Inflammatory macrophage treated with lipopolysaccharide for 4 hours (primary cell): ENCODE results near the gene ZMPSTE24.
"Not testable (repeated sequence)": the region's sequence is repeated elsewhere in the genome, so short reads cannot be mapped to it uniquely, and the experiment has no call there.

Source experiments
- DNase-seq: peaks from one replicate; pipeline ENCODE4 v3.0.0-alpha.2; 2020

The ZMPSTE24 gene

DNA sequence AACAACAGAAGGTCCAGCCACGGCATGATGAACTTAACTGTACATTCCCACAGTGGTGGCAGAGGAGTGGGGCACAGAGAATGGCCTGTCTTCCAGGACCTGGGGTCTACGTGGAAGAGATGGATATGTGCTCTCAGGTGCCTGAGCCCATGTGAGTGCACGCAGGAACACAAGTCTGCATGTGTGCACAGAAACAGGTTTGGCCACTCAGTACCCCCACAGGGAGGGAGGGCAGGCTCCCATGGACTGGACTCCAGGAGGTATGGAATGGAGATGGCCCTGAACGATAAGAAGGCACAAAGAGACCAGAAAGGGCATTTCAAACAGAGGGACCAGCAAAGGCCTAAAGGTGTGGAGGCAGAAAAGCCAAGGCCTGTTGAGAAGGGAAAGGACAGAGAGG, 48.3 kb downstream of the ZMPSTE24 start:
- no peak for DNase-seq

DNA sequence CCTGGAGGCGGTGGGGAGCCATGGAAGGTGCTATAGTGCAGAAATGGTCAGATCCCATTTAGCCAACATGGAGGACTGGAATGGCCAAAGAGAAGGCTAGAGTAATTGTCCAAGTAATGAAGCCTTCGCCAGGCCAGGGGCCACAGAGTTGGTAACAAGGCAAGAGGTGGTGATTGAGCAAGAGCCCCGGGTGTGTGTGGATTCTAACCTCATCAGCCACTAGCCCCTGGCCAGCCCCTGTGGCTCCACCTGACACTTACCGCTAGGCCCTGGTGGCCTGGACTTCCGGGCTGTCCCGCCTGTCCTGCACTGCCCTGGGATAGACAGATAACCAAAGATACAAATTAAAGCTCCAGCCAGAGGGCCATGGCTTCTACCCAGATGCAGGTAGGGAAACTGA, 49.1 kb downstream of the ZMPSTE24 start:
- no peak for DNase-seq

DNA sequence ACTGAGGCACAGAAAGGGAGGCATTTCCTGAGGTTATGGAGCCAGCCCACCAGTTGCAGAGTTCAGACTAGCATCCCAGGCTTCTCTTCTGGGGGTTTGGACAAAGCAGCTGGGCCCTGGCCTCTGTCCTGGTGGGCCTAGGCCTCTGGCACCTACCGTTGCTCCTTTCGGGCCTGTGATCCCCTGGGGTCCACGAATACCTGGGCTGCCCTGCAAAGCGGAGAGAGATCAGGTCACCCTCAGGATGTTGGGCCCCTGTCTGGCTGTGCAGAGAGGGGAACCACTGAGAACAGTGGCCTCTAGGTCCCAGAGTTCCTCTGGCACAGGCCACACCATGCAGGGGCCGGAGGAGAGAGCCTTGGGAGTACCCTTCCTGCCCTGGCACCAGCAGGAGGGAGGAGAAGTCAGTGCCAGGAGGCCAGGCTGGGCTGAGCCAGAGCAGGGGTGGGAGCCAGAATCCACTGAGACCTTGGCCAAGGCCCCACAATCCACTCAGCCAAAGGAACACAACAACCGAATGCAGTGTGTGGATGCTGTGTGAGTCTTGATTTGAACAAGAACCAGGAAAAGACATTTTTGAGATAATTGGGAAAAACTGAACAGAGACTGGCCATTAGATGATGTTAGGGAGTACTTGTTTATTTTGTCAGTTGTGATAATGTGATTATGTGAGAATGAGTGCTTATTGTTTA, 50.1 kb downstream of the ZMPSTE24 start:
- DNase-seq, result no peak

DNA sequence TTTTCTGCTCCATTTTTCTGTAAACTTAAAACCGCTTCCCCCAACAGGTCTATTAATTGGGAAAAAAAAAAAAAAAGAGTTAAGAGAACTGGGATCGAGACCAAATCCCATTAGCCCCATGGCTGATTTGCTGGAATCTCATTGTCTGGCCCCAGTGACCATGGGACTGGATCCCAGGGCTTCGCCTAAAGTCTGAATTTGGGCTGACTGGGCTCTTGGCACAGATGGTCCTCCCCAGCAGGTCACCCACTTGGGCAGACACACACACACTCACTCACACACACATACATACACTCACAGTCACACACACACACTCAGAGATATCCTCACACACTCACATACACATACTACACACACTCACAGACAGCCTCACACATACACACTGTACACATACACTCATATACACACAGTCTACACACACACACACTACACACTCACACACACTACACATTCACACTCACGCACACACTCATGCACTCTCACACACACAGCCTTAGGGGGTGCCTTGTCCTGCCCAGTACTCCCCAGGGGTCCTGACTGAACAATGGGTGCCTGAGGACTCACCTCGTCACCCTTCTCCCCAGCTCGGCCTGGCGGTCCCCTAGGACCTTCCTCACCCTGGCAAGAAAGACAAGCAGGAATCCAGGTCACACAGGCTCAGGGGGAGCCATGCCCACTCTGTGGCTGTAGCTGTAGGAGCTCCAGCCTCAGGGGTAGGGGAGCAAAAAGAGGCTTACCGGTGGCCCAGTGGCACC, 51.5 kb downstream of the ZMPSTE24 start:
- no peak for DNase-seq

DNA sequence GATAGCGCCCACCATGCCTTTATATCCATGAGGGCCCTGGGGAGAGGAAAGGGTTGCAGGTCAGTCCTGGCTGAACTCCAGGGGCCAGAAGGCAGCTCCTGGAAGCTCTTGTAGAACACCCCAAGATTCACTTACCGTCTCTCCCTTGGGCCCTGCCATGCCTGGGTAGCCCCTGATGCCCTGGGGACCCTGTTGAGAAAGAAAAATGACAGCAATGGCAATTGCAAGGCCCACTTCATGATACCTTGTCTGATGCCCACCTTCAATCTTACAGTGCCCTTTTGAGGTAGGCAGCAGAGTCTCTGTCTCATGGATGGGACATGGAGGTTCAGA, 52.1 kb downstream of the ZMPSTE24 start:
- DNase-seq, result no peak

DNA sequence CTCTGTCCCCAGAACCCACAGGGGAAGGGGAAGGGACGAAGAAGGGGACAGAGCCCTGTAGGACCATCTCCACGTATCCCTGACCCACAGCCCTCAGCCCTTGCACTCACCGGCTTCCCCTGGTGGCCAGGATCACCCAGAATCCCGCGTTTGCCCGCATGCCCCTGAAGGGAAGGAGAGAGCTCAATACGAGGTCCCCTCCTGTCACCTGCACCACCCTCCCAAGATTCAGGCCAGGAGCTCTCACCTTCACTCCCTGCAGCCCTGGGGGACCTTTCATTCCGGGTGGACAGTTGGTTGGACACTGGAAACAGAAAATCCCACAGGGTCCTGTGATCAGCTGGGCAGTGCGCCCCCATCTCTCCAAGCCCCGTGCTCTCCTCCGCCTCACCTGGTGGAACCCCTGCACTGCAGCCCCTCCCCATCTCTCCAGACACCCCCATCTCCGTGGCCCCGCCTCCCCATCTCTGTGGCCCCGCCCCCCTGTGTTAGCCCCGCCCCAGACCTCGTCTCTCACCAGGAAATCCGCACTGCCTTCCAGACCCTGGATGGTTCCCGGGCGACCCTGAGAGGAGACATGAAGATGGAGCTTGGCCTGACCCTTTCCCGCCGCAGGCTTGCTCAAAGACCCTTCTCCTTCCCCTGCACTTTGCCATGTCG, 53.1 kb downstream of the ZMPSTE24 start:
- DNase-seq, result no peak

DNA sequence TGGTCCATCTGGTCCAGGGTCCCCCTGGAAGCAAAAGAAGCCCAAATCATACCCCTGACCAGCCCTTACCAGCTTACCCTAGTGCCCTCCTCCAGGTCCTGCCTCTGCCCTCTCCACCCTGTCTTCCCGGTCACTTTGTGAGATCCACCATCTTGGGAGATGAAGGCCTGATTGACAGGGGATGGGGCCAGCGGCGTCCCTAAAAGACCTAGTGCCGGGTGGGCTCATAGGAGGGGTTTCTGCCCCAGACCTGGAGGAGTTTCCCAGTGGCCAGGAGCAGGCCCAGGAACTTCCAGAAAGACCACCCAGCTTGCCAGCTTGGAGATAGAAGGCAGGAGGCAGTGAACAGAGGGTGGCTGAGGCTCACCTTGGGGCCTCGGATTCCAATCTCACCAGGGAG, 53.7 kb downstream of the ZMPSTE24 start:
- no peak for DNase-seq

DNA sequence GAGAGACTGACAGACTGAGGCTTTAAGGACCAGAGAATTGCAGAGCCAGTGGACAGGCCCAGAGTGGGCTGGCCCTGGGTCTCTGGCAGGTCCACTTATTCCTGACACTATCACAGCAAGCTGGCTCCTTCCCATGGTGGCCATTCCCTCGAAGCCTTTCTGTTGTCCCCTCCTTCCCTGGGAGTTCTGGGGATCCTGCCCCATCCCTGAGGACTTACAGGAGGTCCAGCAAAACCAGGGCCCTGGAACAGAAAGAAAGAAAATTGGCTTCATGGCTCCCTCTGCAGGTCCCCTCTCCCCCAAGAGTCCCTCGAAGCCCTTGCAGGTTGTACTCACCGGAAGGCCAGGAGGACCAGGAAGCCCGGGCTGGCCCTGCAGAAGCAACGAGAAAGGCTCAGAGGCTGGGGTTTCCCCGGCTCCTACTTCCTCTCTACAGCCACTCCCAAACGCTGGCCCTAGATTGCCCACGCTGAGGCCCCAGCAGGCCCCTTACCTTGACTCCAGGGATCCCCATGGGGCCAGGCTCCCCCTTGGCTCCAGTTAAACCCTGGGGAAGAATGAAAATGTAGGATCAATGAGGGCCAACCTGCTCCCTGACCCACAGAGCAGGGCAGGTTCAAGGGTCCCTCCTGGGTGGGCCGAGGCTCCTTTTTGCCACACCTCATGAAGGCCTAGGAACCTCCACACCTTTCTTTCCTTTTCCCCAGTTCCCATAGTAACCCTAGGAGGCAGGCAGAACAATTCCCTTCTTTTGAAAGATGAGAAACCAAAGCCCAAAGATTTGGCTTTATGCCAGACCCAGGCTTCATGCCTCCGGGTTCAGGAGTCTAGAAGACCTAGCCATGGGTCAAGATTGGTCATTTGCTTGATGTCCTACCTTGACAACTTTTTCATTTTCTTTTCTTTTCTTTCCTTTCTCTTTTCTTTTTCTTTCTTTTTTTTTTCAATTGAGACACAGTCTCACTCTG, 54.5 kb downstream of the ZMPSTE24 start:
- peak; percentile 86 for DNase-seq

DNA sequence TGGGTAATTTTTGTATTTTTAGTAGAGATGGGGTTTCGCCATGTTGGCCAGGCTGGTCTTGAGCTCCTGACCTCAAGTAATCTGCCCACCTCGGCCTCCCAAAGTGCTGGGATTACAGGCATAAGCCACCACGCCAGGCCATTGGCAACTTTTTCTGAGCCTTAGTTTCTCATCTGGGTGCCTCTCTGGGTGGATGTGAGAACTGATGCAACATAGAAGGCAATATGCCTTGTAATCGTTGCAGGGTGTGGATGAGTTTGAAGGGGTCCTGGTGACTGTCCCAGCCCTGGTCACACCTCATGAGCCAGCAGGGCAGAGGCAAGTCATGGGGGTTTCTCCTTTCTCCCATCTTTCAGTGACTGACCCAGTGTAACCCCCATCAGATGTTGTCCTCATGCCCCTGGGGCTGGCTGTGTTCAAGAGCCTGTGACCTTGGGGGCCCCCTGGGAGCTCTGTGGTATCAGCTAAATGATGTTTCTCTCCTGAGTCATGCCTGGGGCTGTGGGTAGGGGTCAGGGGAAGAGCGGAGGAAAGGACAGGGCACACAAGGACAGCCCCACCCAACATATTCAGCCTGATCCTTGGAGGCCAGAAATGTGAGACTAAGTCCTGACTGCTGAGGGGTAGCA, 55.4 kb downstream of the ZMPSTE24 start:
- no peak for DNase-seq

DNA sequence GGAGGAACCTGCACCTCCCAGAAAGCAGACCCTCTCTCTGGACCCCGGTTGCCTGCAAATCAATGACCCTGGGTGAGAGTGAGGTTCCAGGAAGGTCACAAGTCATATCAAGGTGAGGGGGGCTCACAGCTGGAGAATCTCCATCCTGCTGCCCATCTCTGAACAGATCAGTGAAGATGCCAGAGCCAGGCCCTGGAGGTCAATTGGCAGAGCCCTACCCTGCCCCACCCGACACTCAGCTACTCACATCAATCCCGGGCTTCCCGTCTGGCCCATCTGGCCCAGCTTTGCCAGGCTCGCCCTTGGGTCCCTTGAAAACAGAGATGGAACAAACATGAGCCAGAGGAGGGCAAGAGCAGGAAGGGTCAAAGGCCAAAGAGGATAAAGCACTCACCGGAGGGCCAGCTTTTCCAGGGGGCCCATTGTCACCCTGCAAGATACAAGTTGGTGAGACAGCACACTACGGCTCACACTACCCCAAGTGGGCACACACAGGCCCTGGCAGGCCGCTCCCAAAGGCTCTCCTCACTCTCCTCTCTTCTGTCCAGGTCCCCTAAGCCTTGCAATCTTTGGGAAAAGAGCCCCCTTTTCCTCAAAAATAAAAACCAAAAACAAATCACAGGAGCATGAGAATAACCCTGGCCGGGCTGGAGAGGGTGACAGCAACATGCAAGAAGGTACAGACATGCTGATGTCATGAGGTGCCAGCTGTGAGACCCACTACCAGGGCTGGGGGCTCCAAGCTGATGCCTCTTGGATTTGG, 56.1 kb downstream of the ZMPSTE24 start:
- DNase-seq, result no peak

DNA sequence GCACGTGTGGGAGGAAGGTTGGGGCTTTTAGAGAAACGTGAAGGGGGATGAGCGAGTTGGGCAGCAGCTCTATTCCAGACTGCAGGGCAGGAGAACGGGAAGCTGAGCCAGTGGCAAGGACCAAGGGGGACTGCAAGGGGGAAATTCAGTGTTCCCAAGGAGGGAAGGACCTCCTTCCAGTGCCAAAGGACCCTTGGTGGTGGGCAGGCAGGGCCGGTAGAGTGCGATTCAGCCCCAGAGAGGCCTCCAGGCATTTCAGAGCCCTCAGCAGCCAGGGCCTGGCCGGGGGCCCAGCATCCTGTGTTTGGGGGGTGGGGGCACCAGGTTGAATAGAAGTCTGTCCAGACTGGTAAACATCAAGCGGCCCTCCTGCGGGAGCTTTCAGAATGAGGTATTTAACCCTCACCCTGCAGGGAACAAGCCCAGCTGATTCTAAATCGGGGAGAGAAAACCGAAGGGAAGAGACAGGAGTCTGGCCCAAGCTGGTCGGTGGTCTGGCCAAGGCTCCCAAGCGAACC, 56.7 kb downstream of the ZMPSTE24 start:
- DNase-seq, result no peak

DNA sequence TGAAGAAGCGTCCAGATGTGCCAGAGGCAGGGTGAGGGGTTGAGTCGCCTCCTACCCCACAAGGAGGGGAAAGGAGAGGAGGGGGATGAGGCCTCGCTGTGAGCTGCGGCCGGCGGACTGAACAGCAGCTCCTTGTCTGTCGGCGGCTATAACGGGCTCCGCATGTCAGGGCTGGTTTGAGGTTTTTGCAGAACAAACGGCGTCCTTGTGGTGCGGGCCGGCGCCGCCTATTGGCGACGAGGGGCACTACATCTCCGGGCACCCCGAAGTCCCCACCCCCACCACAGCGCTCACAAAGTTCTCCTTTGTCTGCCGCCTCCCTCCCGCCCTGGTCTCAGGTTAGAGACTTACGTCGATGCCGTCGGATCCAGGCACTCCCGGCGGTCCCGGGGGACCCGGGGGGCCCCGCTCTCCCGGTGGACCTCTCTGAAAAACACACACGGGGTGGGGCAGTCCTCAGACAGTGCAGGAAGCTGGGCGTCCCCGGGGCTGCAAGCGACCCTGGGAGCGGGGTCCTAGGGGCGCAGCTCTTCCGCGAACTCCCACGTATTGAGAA, 57.3 kb downstream of the ZMPSTE24 start:
- DNase-seq, result peak; percentile 75

DNA sequence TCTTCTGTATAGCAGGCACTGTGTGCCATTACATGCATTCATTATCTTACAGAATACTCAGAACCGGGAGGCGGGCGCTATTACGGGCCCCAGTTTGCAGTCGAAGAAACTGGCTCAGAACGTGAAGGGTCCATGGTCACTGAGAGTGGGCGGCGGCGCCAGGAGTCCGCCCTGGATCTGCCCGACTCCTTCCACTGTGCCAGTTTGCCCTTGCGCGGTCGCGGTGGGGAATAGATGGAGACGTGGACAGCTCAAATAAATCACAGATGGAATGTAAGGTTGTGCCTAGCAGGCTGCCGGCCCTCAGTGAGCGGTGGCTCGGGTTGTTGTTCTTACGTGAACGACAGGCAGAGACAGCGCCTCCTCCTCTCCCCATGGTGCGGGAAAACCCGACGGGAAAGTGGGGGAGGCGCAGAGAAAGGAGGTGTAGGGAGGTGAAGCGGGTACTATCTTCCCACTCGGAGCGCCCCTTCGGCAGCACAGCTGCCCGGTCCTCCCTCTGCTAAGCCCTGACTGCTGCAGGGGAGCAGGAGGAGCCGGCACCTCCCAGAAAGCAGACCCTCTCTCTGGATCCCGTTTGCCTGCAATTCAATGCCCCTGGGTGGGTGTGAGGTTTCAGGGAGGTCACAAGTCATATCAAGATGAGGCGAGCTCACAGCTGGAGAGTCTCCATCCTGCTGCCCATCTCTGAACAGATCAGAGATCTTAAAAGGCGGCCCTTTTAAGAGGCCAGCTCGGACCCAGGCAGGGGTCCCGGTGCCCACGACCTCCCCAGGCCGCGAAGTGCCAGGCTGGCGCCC, 58.0 kb downstream of the ZMPSTE24 start:
- no peak for DNase-seq

DNA sequence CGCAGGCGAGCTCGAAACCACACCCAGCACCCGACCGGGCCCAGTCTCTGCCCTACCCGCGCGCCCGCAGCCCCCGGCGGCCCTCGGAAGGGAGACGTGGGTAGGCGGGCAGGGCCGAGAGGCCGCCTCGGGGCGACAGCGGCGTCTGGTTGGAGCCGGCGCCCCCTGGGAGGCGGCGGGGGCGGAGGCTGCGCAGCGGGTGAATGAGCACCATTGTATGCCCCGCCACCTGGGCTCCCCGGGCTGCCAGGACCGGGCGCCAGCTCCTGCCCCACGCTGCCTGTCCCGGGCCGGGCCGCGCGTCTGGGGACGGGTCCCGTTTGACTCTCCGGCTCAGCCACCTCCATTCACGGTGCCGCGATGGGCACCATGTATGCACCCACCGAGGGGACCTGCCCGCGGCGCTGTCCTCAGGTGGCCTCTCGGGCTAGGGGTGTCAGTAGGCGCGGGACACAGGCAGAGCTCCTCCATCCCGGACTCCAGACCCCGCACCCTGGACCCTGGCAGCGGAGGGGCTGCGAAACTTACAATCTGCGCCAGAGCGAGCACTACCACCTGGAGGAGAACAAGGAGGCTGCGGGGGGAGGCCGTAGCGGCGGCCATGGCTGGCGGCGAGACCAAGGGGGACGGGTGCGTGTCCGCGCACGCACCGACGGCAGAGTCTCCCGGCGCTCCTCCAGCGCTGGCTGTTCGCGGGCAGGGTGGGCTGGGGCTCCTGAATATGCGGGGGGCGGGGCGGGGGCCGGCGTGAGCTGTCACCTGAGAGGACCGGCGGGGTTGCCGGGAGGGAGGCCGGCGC, 58.8 kb downstream of the ZMPSTE24 start, which contains the start of gene COL9A2:
TSS of gene COL9A2 (minus strand) at position 692 of the 799 bp plus-strand sequence. CDS start at position 603, 89 bp downstream.
- no peak for DNase-seq

DNA sequence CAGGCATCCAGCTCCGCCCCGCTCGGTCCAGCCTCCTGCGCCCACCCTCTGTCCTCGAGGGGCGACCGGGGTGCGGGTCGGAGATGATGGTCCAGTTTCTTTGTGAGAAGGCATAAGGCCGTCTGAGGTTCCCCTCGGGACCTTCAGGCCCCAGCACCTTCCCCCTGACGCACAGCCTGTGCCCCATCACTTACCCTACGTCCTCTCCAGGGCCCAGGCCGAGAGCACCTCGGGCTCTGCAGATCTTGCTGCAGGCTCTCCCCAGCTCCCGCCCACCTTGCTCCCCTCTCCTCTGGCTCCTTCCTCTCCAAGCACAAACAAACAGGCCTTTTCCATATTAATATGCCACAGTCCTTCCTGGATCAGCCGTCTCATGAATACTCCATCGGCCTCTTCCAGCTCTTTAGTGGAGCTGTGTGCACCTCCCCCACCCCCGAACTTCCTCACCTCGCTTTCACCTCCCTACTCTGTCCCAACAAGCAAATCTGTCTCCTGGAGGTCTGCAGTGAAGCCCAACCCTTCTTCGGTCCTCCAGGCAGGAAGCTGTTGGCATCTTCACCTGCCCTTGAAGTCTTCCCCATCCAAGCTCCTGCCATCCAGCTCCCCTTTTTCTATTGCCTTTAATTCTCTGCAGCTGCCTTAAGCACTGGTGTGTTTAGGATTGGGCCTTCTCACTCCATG, 59.5 kb downstream of the ZMPSTE24 start:
- no peak for DNase-seq

DNA sequence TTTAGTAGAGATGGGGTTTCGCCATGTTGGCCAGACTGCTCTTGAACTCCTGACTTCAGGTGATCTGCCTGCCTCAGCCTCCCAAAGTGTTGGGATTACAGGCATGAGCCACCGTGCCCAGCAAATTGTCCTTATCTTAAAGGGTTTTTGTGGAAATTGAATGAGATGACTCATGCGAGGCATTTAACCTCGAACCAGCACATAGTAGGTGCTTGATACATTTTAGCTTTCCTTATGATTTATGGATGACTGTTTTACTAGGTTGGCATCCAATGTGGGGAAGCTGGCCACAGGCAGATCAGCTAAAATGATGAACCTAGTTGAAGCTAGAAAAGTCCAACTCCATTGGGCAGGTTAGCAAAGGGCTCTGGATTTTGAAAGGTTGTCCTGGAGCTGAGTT, 60.4 kb downstream of the ZMPSTE24 start:
- no peak for DNase-seq

DNA sequence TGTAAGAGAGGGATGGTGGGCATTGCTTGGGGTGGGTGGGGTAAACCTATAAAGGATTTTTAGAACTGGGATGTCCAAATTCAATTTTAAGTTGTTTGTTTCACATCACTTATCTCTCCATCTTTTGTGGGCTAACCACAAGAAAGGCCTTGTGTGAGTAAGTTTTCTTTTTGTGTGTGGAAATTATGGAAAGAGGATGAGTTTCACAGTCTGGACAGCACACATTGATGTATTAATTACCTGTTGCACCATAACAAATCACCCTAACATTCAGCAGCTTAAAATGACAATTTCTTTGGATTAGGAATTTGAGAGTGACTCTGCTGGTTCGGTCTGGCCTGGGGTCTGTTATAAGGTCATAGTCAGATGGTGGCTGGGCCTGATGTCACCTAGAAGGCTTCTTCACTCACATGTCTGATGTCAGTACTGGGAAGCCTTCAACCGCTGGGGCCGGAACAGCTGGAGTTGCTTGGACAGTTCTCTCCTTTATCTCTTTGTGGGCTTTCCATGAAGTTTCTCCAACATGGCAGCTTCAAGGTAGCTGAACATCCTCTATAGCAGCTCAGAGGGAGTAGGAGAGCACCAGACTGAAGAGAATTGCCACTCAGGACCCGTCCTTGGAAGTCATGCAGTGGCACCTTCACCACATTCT, 61.1 kb downstream of the ZMPSTE24 start:
- no peak for DNase-seq

DNA sequence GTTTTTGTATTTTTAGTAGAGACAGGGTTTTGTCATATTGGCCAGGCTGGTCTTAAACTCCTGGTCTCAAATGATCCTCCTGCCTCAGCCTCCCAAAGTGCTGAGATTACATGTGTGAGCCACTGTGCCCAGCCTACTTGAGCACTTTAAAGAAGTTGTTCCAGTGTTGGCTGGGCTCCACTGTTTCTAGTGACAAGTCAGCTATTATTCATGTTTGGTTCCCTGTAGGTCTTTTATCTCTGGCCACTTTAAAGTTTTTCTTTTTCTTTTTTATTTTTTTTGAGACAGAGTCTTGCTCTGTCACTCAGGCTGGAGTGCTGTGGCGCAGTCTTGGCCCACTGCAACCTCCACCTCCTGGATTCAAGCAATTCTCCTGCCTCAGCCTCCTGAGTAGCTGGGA, 73.4 kb downstream of the ZMPSTE24 start:
- DNase-seq, result not testable (repeated sequence)
